ENCODE measurements around the gene MSH5. TPM values are rescaled to one million over a fixed set of nuclear protein-coding genes. Genes with fewer than 3 reads are reported as not detected.

Gene MSH5
- total and polyA plus RNA-seq, 2 of the 13 experiments (the other 11 are each of a cell fraction or from before 2014, with no cell fraction given): 10.2 to 38.7 TPM

GRCh38 chr6:31722173-31722572, 17.6 kb upstream of the MSH5 start:
- intact Hi-C loops (cut with micrococcal nuclease; ENCODE audit: unreplicated experiment): no loop called here
- ATAC-seq: no peak
- H2AFZ ChIP-seq (ENCODE audit: low read length): no peak overlapping the region
- no peak for FAIRE-seq
- H3K9me3 ChIP-seq (ENCODE audit: low read length): no peaks in the 10 kb centered on the region
- no TSS peak for BruUV-seq (replicated peaks)
- H3K27me3 ChIP-seq (ENCODE audit: control insufficient read depth in 1 of 2, insufficient read depth in 2 of 2, low read length in 2 of 2): peaks cover 3 to 35% of the 10 kb centered on the region in 2 experiments; a peak in 4 of 5 replicates
- H3K36me3 ChIP-seq (replicated peaks in 1 of 2; ENCODE audit: control insufficient read depth in 1 of 2, insufficient read depth in 2 of 2, low read length in 2 of 2): peaks cover 0 to 2% of the 10 kb centered on the region in 2 experiments; a peak in 2 of 5 replicates
- no peak overlapping the region for H3K4me2 ChIP-seq (ENCODE audit: low read depth, low read length)
- no peak for DNase-seq (ENCODE audit: low spot score)
- TF ChIP-seq ZNF331 (CRISPR knock-in tag; IDR thresholded peaks at IDR 0.05) (no peak), ZNF296 (CRISPR knock-in tag; conservative IDR thresholded peaks at IDR 0.05) (no peak), PREB (CRISPR knock-in tag; IDR thresholded peaks at IDR 0.05) (no peak), RARA (CRISPR knock-in tag; IDR thresholded peaks at IDR 0.05) (no peak), CEBPB (IDR thresholded peaks at IDR 0.05; ENCODE audit: borderline replicate concordance, low read depth, low read length) (no peak), MXD4 (CRISPR knock-in tag; IDR thresholded peaks at IDR 0.05) (no peak), TCF12 (IDR thresholded peaks at IDR 0.05) (no peak), TCF12 (CRISPR knock-in tag; IDR thresholded peaks at IDR 0.05) (no peak), ZNF180 (CRISPR knock-in tag; IDR thresholded peaks at IDR 0.05; ENCODE audit: borderline replicate concordance, low read depth) (no peak), HMG20B (CRISPR knock-in tag; conservative IDR thresholded peaks at IDR 0.05) (no peak), ERF (CRISPR knock-in tag; IDR thresholded peaks at IDR 0.05) (no peak), ZFP37 (CRISPR knock-in tag; IDR thresholded peaks at IDR 0.05; ENCODE audit: borderline replicate concordance) (no peak), ZNF350 (CRISPR knock-in tag; IDR thresholded peaks at IDR 0.05; ENCODE audit: borderline replicate concordance, low read depth) (no peak), ZSCAN9 (CRISPR knock-in tag; IDR thresholded peaks at IDR 0.05; ENCODE audit: borderline replicate concordance) (no peak)
- TF ChIP-seq, protein P1, sequence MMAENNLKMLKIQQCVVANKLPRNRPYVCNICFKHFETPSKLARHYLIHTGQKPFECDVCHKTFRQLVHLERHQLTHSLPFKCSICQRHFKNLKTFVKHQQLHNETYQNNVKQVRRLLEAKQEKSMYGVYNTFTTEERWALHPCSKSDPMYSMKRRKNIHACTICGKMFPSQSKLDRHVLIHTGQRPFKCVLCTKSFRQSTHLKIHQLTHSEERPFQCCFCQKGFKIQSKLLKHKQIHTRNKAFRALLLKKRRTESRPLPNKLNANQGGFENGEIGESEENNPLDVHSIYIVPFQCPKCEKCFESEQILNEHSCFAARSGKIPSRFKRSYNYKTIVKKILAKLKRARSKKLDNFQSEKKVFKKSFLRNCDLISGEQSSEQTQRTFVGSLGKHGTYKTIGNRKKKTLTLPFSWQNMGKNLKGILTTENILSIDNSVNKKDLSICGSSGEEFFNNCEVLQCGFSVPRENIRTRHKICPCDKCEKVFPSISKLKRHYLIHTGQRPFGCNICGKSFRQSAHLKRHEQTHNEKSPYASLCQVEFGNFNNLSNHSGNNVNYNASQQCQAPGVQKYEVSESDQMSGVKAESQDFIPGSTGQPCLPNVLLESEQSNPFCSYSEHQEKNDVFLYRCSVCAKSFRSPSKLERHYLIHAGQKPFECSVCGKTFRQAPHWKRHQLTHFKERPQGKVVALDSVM (CRISPR knock-in tag; IDR thresholded peaks at IDR 0.05): no peak
- TF ChIP-seq, protein P2, sequence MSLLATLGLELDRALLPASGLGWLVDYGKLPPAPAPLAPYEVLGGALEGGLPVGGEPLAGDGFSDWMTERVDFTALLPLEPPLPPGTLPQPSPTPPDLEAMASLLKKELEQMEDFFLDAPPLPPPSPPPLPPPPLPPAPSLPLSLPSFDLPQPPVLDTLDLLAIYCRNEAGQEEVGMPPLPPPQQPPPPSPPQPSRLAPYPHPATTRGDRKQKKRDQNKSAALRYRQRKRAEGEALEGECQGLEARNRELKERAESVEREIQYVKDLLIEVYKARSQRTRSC (CRISPR knock-in tag; IDR thresholded peaks at IDR 0.05; ENCODE audit: low read depth): no peak
- POLR2A ChIA-PET: interaction anchor here (3.4 kb wide), 1 partner anchor 105 kb away, joined by 12 read pairs; the partner anchor contains the start of gene HSPA1B
- CTCF ChIA-PET (ENCODE audit: low intra/inter-chr PET ratio, low total read pairs): no interaction called here
- no peaks in the 10 kb centered on the region for H4K20me1 ChIP-seq (ENCODE audit: insufficient read depth, low read length)
- 63% methylated on average over 3 of the region's 3 CpGs for WGBS (ENCODE audit: low lambda C conversion rate)
- H3K79me2 ChIP-seq (ENCODE audit: insufficient read depth, low read length): no peaks in the 10 kb centered on the region
- no peak overlapping the region for H3K27ac ChIP-seq (ENCODE audit: extremely low read length, insufficient read depth, low read length)
- no peak overlapping the region for H3K4me3 ChIP-seq (replicated peaks in 1 of 3; ENCODE audit: insufficient read depth in 1 of 3, low read depth in 2 of 3, low read length in 3 of 3)
- H3K4me1 ChIP-seq (ENCODE audit: insufficient read depth, low read length): peaks cover 8% of the 10 kb centered on the region
- no peak overlapping the region for H3K9ac ChIP-seq (ENCODE audit: insufficient read depth, low read depth, low read length)
- in situ Hi-C loops (cut with HindIII; ENCODE audit: extremely low pct_ligation_motif_present, low pct_unique_long_range_greater_than_20kb): no loop called here

Data from HepG2 (cell line).